IPS DF 19.7 (cell line): ENCODE data around the gene CENPP.
"Not testable (repeated sequence)": the region's sequence is repeated elsewhere in the genome, so short reads cannot be mapped to it uniquely, and the experiment has no call there.

Source experiments
- DNase-seq: peaks from one replicate; pipeline ENCODE4 v3.0.0-alpha.2; 2013; ENCODE audit warnings: low read depth, low spot score

Gene CENPP

GRCh38 chr9:92535940-92536850 is 210.4 kb downstream of the CENPP start, which contains the start of gene ECM2:
TSS of gene ECM2 (minus strand) at chr9:92535990. CDS start at chr9:92522866, 13,124 bp downstream.
- DNase-seq = no peak

GRCh38 chr9:92538541-92538940 is 212.8 kb downstream of the CENPP start:
- DNase-seq = no peak

- DNase-seq = no peak
Measured at GRCh38 chr9:92543972-92544371, 218.2 kb downstream of the CENPP start.

GRCh38 chr9:92545002-92545510 is 219.3 kb downstream of the CENPP start:
- DNase-seq = no peak

GRCh38 chr9:92547356-92547755 is 221.6 kb downstream of the CENPP start:
- DNase-seq = no peak

- DNase-seq = no peak
Measured at GRCh38 chr9:92550765-92551164, 225.0 kb downstream of the CENPP start.

- DNase-seq = no peak
Measured at GRCh38 chr9:92558612-92559374, 233.0 kb downstream of the CENPP start.

- DNase-seq = no peak
Measured at GRCh38 chr9:92561374-92562330, 235.9 kb downstream of the CENPP start.

- no peak for DNase-seq
Measured at GRCh38 chr9:92562461-92562967, 236.8 kb downstream of the CENPP start.

- DNase-seq = no peak
Measured at GRCh38 chr9:92563116-92564100, 237.7 kb downstream of the CENPP start.

GRCh38 chr9:92564504-92564903 is 238.8 kb downstream of the CENPP start:
- no peak for DNase-seq

GRCh38 chr9:92564982-92565381 is 239.2 kb downstream of the CENPP start:
- DNase-seq = no peak

- not testable (repeated sequence) for DNase-seq
Measured at GRCh38 chr9:92571871-92572270, 246.1 kb downstream of the CENPP start.

GRCh38 chr9:92573612-92574011 is 247.9 kb downstream of the CENPP start:
- not testable (repeated sequence) for DNase-seq

GRCh38 chr9:92576175-92576574 is 250.4 kb downstream of the CENPP start:
- no peak for DNase-seq

GRCh38 chr9:92589923-92590322 is 264.2 kb downstream of the CENPP start:
- DNase-seq = no peak

- DNase-seq = no peak
Measured at GRCh38 chr9:92590377-92590776, 264.6 kb downstream of the CENPP start.

GRCh38 chr9:92592537-92592936 is 266.8 kb downstream of the CENPP start:
- DNase-seq = no peak

- DNase-seq = no peak
Measured at GRCh38 chr9:92592946-92593861, 267.5 kb downstream of the CENPP start.
